ENCODE measurements around the gene STOX2.

DNA sequence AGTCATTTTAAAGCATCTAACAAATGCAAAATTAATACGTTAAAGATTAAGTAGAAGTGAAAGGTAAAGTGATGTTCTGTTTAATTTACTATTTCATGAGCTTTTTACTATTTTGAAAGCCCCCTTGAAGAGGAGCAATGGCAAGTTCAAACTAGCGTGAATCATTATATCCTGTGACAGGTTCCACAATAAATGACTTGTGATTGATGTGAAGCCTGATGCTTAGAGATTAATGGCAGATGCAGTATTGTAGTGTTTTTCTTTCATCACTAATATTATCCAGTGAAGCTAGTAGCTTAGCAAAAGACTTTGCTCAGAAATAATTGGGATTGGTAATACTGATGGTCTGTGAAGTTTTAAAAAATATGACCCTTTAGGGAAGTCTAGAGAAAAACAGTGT is 57.3 kb downstream of the STOX2 start:
- TF ChIP-seq, protein P1, sequence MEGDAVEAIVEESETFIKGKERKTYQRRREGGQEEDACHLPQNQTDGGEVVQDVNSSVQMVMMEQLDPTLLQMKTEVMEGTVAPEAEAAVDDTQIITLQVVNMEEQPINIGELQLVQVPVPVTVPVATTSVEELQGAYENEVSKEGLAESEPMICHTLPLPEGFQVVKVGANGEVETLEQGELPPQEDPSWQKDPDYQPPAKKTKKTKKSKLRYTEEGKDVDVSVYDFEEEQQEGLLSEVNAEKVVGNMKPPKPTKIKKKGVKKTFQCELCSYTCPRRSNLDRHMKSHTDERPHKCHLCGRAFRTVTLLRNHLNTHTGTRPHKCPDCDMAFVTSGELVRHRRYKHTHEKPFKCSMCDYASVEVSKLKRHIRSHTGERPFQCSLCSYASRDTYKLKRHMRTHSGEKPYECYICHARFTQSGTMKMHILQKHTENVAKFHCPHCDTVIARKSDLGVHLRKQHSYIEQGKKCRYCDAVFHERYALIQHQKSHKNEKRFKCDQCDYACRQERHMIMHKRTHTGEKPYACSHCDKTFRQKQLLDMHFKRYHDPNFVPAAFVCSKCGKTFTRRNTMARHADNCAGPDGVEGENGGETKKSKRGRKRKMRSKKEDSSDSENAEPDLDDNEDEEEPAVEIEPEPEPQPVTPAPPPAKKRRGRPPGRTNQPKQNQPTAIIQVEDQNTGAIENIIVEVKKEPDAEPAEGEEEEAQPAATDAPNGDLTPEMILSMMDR (conservative IDR thresholded peaks at IDR 0.05): no peak
- TF ChIP-seq ZFX (IDR thresholded peaks at IDR 0.05): no peak

Measured in C4-2B (cell line).